Endometrium (tissue), 2 donors: ENCODE results near the gene INSL3.
"Not testable (repeated sequence)": the region's sequence is repeated elsewhere in the genome, so short reads cannot be mapped to it uniquely, and the experiment has no call there.

Experiments used
- FAIRE-seq: peaks from 2 replicates; lab custom pipeline; 2012; peaks lifted over from hg19 to GRCh38; lab: Jason Lieb, UNC
- donor health status: control.
- donor health status: control.

INSL3 gene

GRCh38 chr19:17783721-17784120 is 37.6 kb downstream of the INSL3 start:
- not testable (repeated sequence) for FAIRE-seq

DNA sequence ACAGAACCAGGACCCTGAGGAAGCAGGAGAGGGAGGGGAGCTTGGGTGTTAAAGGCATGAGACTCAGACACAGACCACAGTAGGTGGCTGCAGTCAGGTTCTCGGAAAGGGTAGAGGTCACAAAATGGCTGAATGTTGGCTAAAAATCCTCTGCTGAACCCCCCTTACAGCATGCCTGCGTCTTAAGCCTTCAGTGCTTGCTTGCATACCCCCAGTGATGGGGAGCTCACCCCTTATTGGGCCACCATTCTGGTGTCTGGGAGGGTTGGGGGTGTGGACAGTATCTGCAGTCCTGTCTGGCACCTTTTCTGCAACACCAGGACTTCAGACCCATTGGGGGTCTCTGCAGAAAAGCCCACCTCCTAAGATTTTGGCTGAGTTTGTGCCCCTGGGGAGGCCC is 40.5 kb downstream of the INSL3 start:
- FAIRE-seq, result no peak

GRCh38 chr19:17778968-17779929 is 42.1 kb downstream of the INSL3 start:
- FAIRE-seq, result no peak

DNA sequence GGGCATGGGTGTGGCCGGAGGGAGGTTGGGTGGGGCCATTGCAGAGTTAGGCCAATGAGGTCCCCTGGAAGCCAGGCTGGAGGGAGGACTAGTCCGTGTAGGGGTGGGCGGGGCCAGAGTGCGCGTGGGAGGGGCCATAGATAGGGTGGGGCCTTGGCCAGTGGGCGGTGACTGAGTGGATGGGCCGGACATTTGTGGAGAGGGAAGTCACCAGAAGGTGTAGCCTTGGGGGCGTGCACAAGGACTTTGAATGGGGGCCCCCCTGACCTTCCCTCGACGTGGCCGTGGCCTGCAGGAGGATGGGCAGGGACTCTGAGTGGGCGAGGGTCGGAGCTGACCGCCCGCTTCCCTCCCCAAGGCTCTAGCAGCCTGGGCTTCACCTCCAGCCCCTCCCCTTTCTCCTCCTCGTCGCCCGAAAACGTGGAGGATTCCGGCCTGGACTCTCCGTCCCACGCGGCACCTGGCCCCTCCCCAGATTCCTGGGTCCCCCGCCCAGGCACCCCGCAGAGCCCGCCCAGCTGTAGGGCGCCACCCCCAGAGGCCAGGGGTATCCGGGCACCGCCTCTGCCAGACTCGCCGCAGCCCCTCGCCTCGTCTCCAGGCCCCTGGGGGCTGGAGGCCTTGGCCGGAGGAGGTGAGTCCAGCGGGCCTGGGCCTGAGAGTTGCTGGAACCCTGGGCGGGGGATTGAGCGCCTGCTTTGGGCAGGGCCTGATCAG is 42.9 kb downstream of the INSL3 start:
- FAIRE-seq, result no peak

GRCh38 chr19:17777840-17778239 is 43.5 kb downstream of the INSL3 start:
- not testable (repeated sequence) for FAIRE-seq

- no peak for FAIRE-seq
These were observed 45.1 kb downstream of the INSL3 start for GRCh38 chr19:17775991-17776803.

DNA sequence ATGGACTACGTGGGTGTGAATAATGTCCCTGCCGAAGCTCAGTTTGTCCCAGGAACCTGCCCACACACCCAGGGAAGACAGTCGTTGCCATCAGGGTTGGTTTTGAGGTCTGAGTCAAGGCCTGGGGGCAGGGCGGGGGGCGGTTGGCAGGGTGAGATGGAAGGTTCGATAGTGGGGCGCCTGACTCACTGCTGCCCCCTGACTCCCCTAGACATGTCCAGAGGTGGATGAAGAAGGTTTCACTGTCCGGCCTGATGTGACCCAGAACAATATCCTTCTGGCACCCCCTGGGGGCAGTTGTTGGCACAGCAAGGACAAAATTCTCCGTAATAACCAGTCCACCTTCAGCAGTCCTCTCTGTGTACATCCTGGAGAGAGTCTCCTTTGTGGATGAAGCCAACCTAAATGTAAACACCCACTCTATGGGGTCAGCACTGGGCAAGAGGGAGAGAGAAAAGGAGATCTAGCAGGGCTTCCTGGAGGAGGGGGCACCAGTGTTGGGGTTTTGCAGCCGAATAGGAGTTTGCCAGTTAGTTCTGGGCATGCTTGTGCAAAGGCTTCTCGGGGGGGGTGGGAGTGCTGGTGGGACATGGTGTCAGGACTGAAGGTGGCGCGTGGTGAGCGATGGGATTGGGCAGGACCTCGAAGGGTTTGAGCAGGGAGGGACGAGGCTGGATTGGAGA is 45.9 kb downstream of the INSL3 start:
- no peak for FAIRE-seq

DNA sequence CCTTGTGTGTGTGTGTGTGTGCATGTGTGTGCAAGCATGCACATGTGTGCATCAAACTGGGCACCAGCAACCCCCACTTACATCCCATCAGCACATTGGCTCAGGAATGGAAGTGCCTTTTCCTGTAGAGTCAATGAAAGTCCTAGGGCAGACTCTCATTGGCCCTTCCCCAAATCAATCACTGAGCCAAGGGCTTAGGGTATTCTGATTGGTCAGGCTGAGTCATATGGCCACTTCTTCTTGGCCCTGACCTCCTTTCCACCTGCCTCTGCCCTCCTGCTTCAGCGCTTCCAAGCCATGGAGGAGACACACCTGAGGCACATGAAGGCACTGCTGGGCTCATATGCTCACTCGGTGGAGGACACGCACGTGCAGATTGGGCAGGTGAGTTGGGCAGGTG is 49.1 kb downstream of the INSL3 start:
- FAIRE-seq, result no peak

- no peak for FAIRE-seq
These were observed 50.7 kb downstream of the INSL3 start for GRCh38 chr19:17770613-17771012.

- FAIRE-seq, result no peak
These were observed 53.8 kb downstream of the INSL3 start for GRCh38 chr19:17767559-17767958.

DNA sequence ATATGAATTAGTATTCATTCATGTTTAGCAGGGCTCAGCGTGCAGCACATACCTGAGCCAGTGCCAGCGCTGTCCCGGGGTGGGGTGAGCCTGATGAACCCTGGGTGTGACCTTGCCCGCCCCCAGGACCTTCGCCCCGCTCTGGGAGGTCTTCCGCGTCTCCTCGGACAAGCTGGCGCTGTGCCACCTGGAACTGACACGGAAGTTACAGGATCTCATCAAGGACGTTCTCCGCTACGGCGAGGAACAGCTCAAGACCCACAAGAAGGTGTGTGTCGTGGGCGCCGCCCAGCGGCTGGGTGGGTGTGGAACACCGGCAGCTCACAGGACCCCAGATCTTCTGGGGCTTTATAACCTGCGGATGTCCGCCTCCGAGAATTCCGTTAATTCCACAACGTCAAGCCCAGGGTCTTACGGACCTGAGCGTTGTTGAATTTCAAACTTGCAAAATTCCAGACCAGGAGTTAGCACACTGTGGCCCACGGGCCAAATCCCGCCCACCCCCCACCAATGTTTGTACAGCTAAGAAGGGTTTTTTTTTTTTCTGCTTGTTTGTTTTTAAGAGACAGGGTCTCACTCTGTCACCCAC is 54.7 kb downstream of the INSL3 start:
- no peak for FAIRE-seq
